Stimulated activated CD4-positive, alpha-beta T cell treated with anti-CD3 and anti-CD28 coated beads, Interleukin-15, amount 100 ng/mL, for 24 hours (primary cell): Measurements from ENCODE around the gene ANKRD53.

ENCODE experiments used
- DNase-seq: peaks from one replicate; pipeline ENCODE4 v3.0.0-alpha.2; 2020

ANKRD53 gene

GRCh38 chr2:70967189-70967588 lies 11.2 kb upstream of the ANKRD53 start:
- DNase-seq = no peak

GRCh38 chr2:70974592-70974991 lies 3.8 kb upstream of the ANKRD53 start:
- no peak for DNase-seq

- no peak for DNase-seq
Observed at GRCh38 chr2:70975237-70975636, 3.2 kb upstream of the ANKRD53 start.

- DNase-seq = peak; percentile 47
Observed at GRCh38 chr2:70977605-70978205, 725 bp upstream of the ANKRD53 start.

GRCh38 chr2:70979180-70979488 lies 704 bp downstream of the ANKRD53 start:
- no peak for DNase-seq

GRCh38 chr2:70979626-70980025 lies 1.2 kb downstream of the ANKRD53 start:
- no peak for DNase-seq

- DNase-seq = no peak
Observed at GRCh38 chr2:70981421-70981820, 3.0 kb downstream of the ANKRD53 start.

- DNase-seq = no peak
Observed at GRCh38 chr2:70981866-70982810, 3.7 kb downstream of the ANKRD53 start.

- DNase-seq = no peak
Observed at GRCh38 chr2:70982971-70983370, 4.5 kb downstream of the ANKRD53 start.

- DNase-seq = no peak
Observed at GRCh38 chr2:70983506-70984227, 5.2 kb downstream of the ANKRD53 start.

GRCh38 chr2:70984228-70984575 lies 5.8 kb downstream of the ANKRD53 start:
- no peak for DNase-seq

GRCh38 chr2:70984576-70985282 lies 6.3 kb downstream of the ANKRD53 start:
- DNase-seq = peak; percentile 88

GRCh38 chr2:70985283-70985688 lies 6.9 kb downstream of the ANKRD53 start:
- no peak for DNase-seq

- no peak for DNase-seq
Observed at GRCh38 chr2:70985956-70986355, 7.5 kb downstream of the ANKRD53 start.

GRCh38 chr2:70986499-70987189 lies 8.2 kb downstream of the ANKRD53 start:
- no peak for DNase-seq

- no peak for DNase-seq
Observed at GRCh38 chr2:70987386-70987785, 9.0 kb downstream of the ANKRD53 start.

- no peak for DNase-seq
Observed at GRCh38 chr2:70988151-70988550, 9.7 kb downstream of the ANKRD53 start.

- DNase-seq = no peak
Observed at GRCh38 chr2:70988726-70989648, 10.6 kb downstream of the ANKRD53 start.

- no peak for DNase-seq
Observed at GRCh38 chr2:70990216-70990615, 11.8 kb downstream of the ANKRD53 start.

GRCh38 chr2:70991142-70991541 lies 12.7 kb downstream of the ANKRD53 start:
- no peak for DNase-seq

GRCh38 chr2:70991742-70992141 lies 13.3 kb downstream of the ANKRD53 start:
- no peak for DNase-seq
